Activated CD8-positive, alpha-beta memory T cell treated with anti-CD3 and anti-CD28 coated beads for 1 hour (primary cell): ENCODE results near the gene TESK2.
"Not testable (repeated sequence)": the region's sequence is repeated elsewhere in the genome, so short reads cannot be mapped to it uniquely, and the experiment has no call there.

Source experiments
- DNase-seq, 2 donors: peaks; one replicate each; pipeline ENCODE4 v3.0.0-alpha.2; 2020; ENCODE audit warnings: low read depth in 1 of 2; ENCODE audit errors: extremely low read depth in 1 of 2

TESK2 gene

GRCh38 chr1:45423906-45424678 lies 66.9 kb downstream of the TESK2 start:
- no peak for DNase-seq

- DNase-seq, result no peak
Measured at GRCh38 chr1:45421935-45422334, 69.0 kb downstream of the TESK2 start.

- DNase-seq, result no peak
Measured at GRCh38 chr1:45414746-45415145, 76.2 kb downstream of the TESK2 start.

- no peak for DNase-seq
Measured at GRCh38 chr1:45412899-45413298, 78.1 kb downstream of the TESK2 start.

GRCh38 chr1:45411510-45411899 lies 79.5 kb downstream of the TESK2 start:
- DNase-seq, result no peak

- DNase-seq, result no peak
Measured at GRCh38 chr1:45410850-45411509, 80.0 kb downstream of the TESK2 start.

GRCh38 chr1:45409276-45409675 lies 81.7 kb downstream of the TESK2 start:
- no peak for DNase-seq

GRCh38 chr1:45407629-45408287 lies 83.2 kb downstream of the TESK2 start:
- DNase-seq, result no peak

GRCh38 chr1:45405636-45406035 lies 85.3 kb downstream of the TESK2 start:
- DNase-seq, result no peak

- no peak for DNase-seq
Measured at GRCh38 chr1:45403718-45404117, 87.2 kb downstream of the TESK2 start.

- DNase-seq, result no peak
Measured at GRCh38 chr1:45403298-45403697, 87.7 kb downstream of the TESK2 start.

- DNase-seq, result no peak
Measured at GRCh38 chr1:45401524-45401923, 89.4 kb downstream of the TESK2 start.

GRCh38 chr1:45400049-45400448 lies 90.9 kb downstream of the TESK2 start:
- no peak for DNase-seq

- no peak for DNase-seq
Measured at GRCh38 chr1:45397285-45397684, 93.7 kb downstream of the TESK2 start.

- DNase-seq, result no peak
Measured at GRCh38 chr1:45395582-45395981, 95.4 kb downstream of the TESK2 start.

- DNase-seq, result no peak
Measured at GRCh38 chr1:45395051-45395450, 95.9 kb downstream of the TESK2 start.

- no peak for DNase-seq
Measured at GRCh38 chr1:45394342-45394741, 96.6 kb downstream of the TESK2 start.

- DNase-seq, result no peak
Measured at GRCh38 chr1:45393718-45394302, 97.2 kb downstream of the TESK2 start.

- DNase-seq, result no peak
Measured at GRCh38 chr1:45386219-45386618, 104.7 kb downstream of the TESK2 start.

- DNase-seq, result no peak
Measured at GRCh38 chr1:45385302-45385701, 105.7 kb downstream of the TESK2 start.

- DNase-seq, result not testable (repeated sequence)
Measured at GRCh38 chr1:45384213-45384612, 106.8 kb downstream of the TESK2 start.

GRCh38 chr1:45383191-45383590 lies 107.8 kb downstream of the TESK2 start:
- no peak for DNase-seq
